HG03196 (cell line): Measurements from ENCODE around the gene CNIH3.
A peak's percentile ranks its signal among the peaks of the same experiment; 100 is the strongest.

Experiments
- ATAC-seq: cut with Tn5 transposase; IDR thresholded peaks from one replicate; pipeline ENCODE4 v1.9.1; 2021; ENCODE audit not compliant: unreplicated experiment

The CNIH3 gene

DNA sequence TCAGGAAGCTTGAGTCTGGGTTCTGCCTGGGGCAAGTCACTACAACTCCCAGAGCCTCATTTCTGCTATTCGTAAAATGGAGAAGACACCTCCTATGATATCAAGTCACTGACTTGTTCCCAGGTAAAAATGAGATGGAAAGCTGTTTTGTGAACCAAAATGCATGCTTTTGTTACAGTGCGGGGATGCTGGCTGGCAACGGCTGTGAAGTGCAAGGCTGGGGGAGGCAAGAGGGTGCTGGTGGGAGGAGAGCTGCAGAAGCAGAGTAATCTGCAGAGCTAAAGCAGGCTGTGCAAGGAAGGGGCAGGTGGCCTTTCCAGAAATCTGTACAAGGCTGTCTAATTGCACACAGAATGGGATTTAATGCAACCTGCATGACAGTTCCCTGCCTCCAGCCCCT is 150.9 kb downstream of the CNIH3 start:
- no peak for ATAC-seq

GRCh38 chr1:224767676-224768075 is 151.6 kb downstream of the CNIH3 start:
- no peak for ATAC-seq

DNA sequence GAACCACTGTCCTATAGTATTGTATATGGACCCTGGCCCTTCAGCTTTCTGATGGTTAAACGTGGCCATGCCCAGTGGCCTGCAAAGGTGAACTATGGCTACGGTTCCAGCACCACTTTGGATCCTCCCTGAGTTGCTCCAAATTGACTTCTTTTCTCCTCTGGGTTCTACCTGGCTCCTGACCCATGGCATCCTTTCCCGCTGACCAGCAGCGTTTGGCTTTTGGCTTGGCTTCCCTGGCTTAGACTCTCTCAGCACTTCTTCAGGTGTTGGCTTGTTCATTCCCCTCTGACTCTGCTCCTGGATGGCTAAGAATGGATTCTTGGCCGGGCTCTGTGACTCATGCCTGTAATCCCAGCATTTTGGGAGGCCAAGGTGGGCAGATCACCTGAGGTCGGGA is 152.9 kb downstream of the CNIH3 start:
- no peak for ATAC-seq

DNA sequence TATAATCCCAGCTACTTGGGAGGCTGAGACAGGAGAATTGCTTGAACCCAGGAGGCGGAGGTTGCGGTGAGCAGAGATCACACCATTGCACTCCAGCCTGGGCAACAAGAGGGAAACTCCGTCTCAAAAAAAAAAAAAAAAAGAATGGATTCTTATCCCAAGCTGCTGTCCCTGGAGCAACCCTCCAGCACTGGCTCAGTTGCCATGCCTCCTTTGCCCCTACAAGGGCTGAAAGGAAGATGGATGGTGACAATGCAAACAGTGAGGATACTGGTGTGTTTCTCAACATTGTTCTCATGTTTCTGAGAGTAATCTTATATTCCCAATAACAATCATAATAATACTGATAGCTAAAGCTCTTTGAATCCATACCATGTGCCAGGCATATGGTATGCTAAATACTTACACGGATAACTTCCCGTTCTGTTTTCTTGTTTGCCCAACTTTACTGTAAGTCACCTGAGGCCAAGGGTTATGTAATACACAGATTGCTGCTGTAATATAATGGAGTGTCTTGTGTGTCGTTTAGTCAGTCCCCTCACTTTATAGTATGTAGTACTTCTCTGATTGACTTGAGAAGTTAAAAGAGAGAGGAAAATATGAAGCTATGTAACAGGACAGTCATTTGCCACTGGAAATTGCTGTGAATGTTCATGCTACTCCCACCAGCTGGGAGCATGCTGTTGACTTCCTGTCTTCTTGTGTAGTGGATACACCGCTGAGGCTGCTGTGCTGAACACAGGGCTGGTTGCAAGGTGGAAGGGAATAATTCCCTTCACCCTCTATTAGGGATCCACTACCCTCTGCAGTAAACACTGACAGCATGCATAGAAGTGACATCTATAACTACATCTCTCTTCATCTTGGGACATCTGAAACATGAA is 153.6 kb downstream of the CNIH3 start:
- ATAC-seq, result no peak

- no peak for ATAC-seq
These were observed 154.2 kb downstream of the CNIH3 start for GRCh38 chr1:224770336-224770693.

- no peak for ATAC-seq
These were observed 157.5 kb downstream of the CNIH3 start for GRCh38 chr1:224773646-224774045.

- ATAC-seq, result peak; percentile 79
These were observed 158.3 kb downstream of the CNIH3 start for GRCh38 chr1:224774378-224774777.

- no peak for ATAC-seq
These were observed 161.1 kb downstream of the CNIH3 start for GRCh38 chr1:224777180-224777579.

GRCh38 chr1:224779536-224779935 is 163.4 kb downstream of the CNIH3 start:
- ATAC-seq, result no peak

DNA sequence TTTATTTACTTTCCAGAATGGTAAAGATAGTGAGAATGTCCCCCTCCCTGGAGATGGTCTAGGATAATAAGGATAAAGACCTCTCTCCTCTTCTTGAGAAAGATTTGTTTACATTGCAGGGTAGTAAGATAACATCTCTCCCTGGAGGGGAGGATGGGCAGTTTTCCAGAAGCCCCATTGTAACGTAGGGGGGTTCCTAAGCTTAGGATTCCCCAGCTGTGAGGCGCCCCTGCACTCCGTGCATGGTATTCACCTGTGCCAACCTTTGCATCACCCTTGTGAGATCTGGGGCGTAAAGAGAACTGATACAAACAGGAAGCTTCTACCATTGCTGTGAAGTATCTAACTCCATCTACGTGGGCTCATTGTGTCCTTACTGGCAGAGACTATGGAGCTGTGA is 164.6 kb downstream of the CNIH3 start:
- ATAC-seq, result no peak

GRCh38 chr1:224781800-224782199 is 165.7 kb downstream of the CNIH3 start:
- peak; percentile 41 for ATAC-seq

GRCh38 chr1:224782281-224783000 is 166.3 kb downstream of the CNIH3 start:
- peak; percentile 5 for ATAC-seq

- peak; percentile 54 for ATAC-seq
These were observed 167.0 kb downstream of the CNIH3 start for GRCh38 chr1:224783006-224783651.

DNA sequence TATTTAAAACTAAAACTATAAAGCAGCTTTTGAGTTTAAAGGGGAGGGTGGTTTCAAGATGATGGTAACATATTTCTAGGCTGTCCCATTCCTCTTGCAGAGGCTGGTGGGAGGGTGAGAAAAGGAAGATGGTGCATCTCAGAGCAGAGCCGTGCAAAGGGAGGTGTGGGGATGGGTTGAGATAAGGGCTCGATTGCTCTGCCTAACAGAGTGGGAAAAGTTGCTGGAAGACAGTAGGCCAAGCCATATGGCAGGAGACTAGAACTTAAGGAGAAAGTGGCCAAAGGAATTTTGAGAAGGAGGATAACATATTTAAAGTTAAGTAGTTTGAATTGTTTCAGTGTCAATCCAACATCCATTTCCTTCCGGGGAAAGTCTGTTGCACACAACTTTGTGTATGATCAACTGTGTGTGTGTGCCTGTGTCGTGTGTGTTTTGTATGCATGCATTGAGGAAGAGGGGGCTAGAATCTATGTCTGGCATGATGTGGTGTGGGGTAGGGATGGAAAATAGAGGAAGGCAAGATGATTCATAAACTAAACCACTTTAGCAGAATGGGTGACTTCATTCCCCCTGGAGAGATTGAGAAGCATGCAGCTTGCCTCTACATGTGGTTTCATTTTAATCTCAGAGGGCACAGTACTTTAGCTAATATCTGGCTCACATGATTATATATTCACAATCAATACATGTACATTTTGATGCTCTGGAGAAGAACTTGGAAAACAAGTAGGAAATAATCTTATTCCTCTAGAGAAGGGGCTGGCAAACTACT is 168.3 kb downstream of the CNIH3 start:
- ATAC-seq, result no peak

- no peak for ATAC-seq
These were observed 168.9 kb downstream of the CNIH3 start for GRCh38 chr1:224785040-224785328.

GRCh38 chr1:224785622-224786021 is 169.5 kb downstream of the CNIH3 start:
- ATAC-seq, result no peak

GRCh38 chr1:224786533-224787250 is 170.6 kb downstream of the CNIH3 start:
- ATAC-seq, result no peak

DNA sequence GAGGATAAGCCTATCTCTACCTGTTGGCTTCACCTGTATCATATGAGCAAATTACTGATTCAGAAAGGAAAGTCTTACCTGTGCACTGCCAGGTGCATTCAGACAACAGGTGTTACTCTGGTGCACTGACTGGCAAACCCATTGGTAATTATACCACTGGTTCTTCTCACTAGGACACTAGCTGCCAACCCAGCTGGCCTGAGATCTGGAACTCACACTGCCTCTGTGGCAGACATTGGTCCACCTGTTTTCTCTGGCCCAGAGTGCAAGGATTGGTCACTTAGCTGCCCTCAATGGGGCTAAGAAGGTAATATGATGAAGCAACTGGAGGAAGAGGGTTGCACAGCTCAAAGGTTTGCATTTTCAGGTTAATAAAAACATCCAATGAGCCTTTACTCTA is 173.2 kb downstream of the CNIH3 start:
- no peak for ATAC-seq
